Parathyroid adenoma (tissue), 2 donors: Measurements from ENCODE around the gene PARD3B.

Experiments used
- H2AFZ ChIP-seq: fragments of 300-600 bp; sonication (generic); one replicate; pipeline ENCODE4 v1.7.0; 2017; ENCODE audit warnings: antibody characterized with exemption, mild to moderate bottlenecking
- H3K27ac ChIP-seq: fragments of 300-600 bp; sonication (generic); one replicate; pipeline ENCODE4 v1.7.0; 2017
- H3K27me3 ChIP-seq: fragments of 300-600 bp; sonication (generic); one replicate; pipeline ENCODE4 v1.7.0; 2017; ENCODE audit warnings: low read length; ENCODE audit not compliant: control insufficient read depth, insufficient read depth
- H3K36me3 ChIP-seq: fragments of 300-600 bp; sonication (generic); one replicate; pipeline ENCODE4 v1.7.0; 2017; ENCODE audit warnings: low read length; ENCODE audit not compliant: control insufficient read depth, insufficient read depth
- H3K4me1 ChIP-seq: fragments of 300-600 bp; sonication (generic); one replicate; pipeline ENCODE4 v1.7.0; 2017; ENCODE audit warnings: control low read depth
- H3K4me2 ChIP-seq: fragments of 300-600 bp; sonication (generic); one replicate; pipeline ENCODE4 v1.7.0; 2017; ENCODE audit warnings: low read length
- H3K4me3 ChIP-seq: fragments of 300-600 bp; sonication (generic); one replicate; pipeline ENCODE4 v1.7.0; 2017; ENCODE audit warnings: low read depth, low read length
- H3K79me2 ChIP-seq: fragments of 300-600 bp; sonication (generic); one replicate; pipeline ENCODE4 v1.7.0; 2017; ENCODE audit warnings: control low read depth
- H3K9ac ChIP-seq: fragments of 300-600 bp; sonication (generic); one replicate; pipeline ENCODE4 v1.7.0; 2017; ENCODE audit warnings: mild to moderate bottlenecking
- H3K9me3 ChIP-seq: fragments of 300-600 bp; sonication (generic); one replicate; pipeline ENCODE4 v1.7.0; 2017; ENCODE audit warnings: low read length; ENCODE audit not compliant: control insufficient read depth
- CTCF ChIP-seq: fragments of 300-600 bp; sonication (generic); IDR thresholded peaks from one replicate; pipeline ENCODE4 v1.7.0; 2017; ENCODE audit warnings: antibody characterized with exemption, mild to moderate bottlenecking
- donor health status: primary hyperparathyroidism.

The PARD3B gene

GRCh38 chr2:204503869-204504268 is 41.4 kb upstream of the PARD3B start:
- H3K4me3 ChIP-seq: no peak overlapping the region
- no peak overlapping the region for H3K9ac ChIP-seq
- no peaks in the 10 kb centered on the region for H3K79me2 ChIP-seq
- no peaks in the 10 kb centered on the region for H3K27me3 ChIP-seq
- H3K9me3 ChIP-seq: no peaks in the 10 kb centered on the region
- H3K4me2 ChIP-seq: no peak overlapping the region
- no peaks in the 10 kb centered on the region for H3K36me3 ChIP-seq
- no peak overlapping the region for H2AFZ ChIP-seq
- peaks cover 53% of the 10 kb centered on the region for H3K4me1 ChIP-seq
- TF ChIP-seq CTCF: no peak
- H3K27ac ChIP-seq: peak overlapping the region; percentile 81

- H3K4me2 ChIP-seq: peak overlapping the region; percentile 2
- peak overlapping the region; percentile 56 for H2AFZ ChIP-seq
- H3K27me3 ChIP-seq: no peaks in the 10 kb centered on the region
- H3K36me3 ChIP-seq: no peaks in the 10 kb centered on the region
- H3K4me1 ChIP-seq: peaks cover 52% of the 10 kb centered on the region
- H3K9me3 ChIP-seq: no peaks in the 10 kb centered on the region
- peak overlapping the region; percentile 27 for H3K4me3 ChIP-seq
- H3K9ac ChIP-seq: no peak overlapping the region
- H3K27ac ChIP-seq: peak overlapping the region; percentile 81
- no peaks in the 10 kb centered on the region for H3K79me2 ChIP-seq
- no peak for TF ChIP-seq CTCF
Measured at GRCh38 chr2:204504594-204504993, 40.7 kb upstream of the PARD3B start.

DNA sequence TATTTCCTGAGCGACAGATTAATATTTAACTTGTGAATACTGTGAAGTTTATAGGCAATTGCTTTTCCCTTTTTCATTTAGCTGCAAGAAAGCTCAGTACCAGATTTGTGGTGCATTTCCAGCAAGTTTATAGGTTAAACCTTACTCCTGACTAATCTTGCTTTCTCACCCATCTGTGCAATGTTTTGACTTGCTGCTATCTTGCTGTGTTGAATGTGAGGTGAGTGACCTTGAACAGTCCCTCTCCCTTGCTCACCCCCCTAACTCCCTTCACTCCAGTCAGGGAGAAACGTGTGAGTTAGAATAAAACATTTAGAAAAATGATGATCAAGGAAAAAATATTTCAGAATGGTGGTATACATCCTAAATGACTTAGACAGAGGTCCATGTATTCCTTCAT is 39.8 kb upstream of the PARD3B start:
- peaks cover 51% of the 10 kb centered on the region for H3K4me1 ChIP-seq
- peak overlapping the region; percentile 56 for H2AFZ ChIP-seq
- no peak overlapping the region for H3K9ac ChIP-seq
- no peak for TF ChIP-seq CTCF
- no peaks in the 10 kb centered on the region for H3K79me2 ChIP-seq
- peak overlapping the region; percentile 81 for H3K27ac ChIP-seq
- no peaks in the 10 kb centered on the region for H3K9me3 ChIP-seq
- H3K4me3 ChIP-seq: peak overlapping the region; percentile 27
- H3K4me2 ChIP-seq: peak overlapping the region; percentile 52
- no peaks in the 10 kb centered on the region for H3K36me3 ChIP-seq
- no peaks in the 10 kb centered on the region for H3K27me3 ChIP-seq

- H3K27ac ChIP-seq: peak overlapping the region; percentile 81
- H3K4me2 ChIP-seq: peak overlapping the region; percentile 52
- H3K4me1 ChIP-seq: peaks cover 46% of the 10 kb centered on the region
- no peaks in the 10 kb centered on the region for H3K9me3 ChIP-seq
- H3K9ac ChIP-seq: no peak overlapping the region
- no peaks in the 10 kb centered on the region for H3K36me3 ChIP-seq
- no peaks in the 10 kb centered on the region for H3K27me3 ChIP-seq
- no peaks in the 10 kb centered on the region for H3K79me2 ChIP-seq
- no peak for TF ChIP-seq CTCF
- peak overlapping the region; percentile 56 for H2AFZ ChIP-seq
- H3K4me3 ChIP-seq: no peak overlapping the region
Measured at GRCh38 chr2:204505946-204506345, 39.3 kb upstream of the PARD3B start.

GRCh38 chr2:204507636-204508035 is 37.6 kb upstream of the PARD3B start:
- no peaks in the 10 kb centered on the region for H3K36me3 ChIP-seq
- H3K27ac ChIP-seq: no peak overlapping the region
- no peak overlapping the region for H3K4me2 ChIP-seq
- H2AFZ ChIP-seq: peak overlapping the region; percentile 15
- no peak overlapping the region for H3K4me3 ChIP-seq
- H3K4me1 ChIP-seq: peaks cover 35% of the 10 kb centered on the region
- H3K9me3 ChIP-seq: no peaks in the 10 kb centered on the region
- H3K9ac ChIP-seq: no peak overlapping the region
- no peak for TF ChIP-seq CTCF
- H3K27me3 ChIP-seq: no peaks in the 10 kb centered on the region
- no peaks in the 10 kb centered on the region for H3K79me2 ChIP-seq
